A673 (cell line): Measurements from ENCODE around the gene LRRK1. TPM values are rescaled to one million over a fixed set of nuclear protein-coding genes. Genes with fewer than 3 reads are reported as not detected.

ENCODE experiments used
- BruUV-seq: library from RNA; stranded (reverse); fragments of 400-500 nt; replicated peaks from 2 replicates; lab custom pipeline; 2021; lab: Mats Ljungman, UMichigan
- CTCF ChIA-PET: fragments of 300-600 bp; sonication (Branson Sonifier 250); formaldehyde crosslinking; loops from one replicate; lab custom pipeline; 2022; ENCODE audit warnings: antibody characterized with exemption; lab: Charles Lee
- POLR2A ChIA-PET: fragments of 300-600 bp; sonication (Branson Sonifier 250); formaldehyde crosslinking; loops from one replicate; lab custom pipeline; 2022; ENCODE audit warnings: antibody characterized with exemption; ENCODE audit not compliant: low non-redundant PET; lab: Charles Lee
- DNase-seq: peaks from one replicate; pipeline ENCODE4 v3.0.0-alpha.2; 2015; ENCODE audit warnings: low spot score
- H3K27ac ChIP-seq: fragments of 200-600 bp; sonication (generic); 2 replicates; pipeline ENCODE4 v1.5.1; 2016; ENCODE audit warnings: mixed run types, low read depth, mild to moderate bottlenecking, mixed read lengths, antibody characterized with exemption, low read length; ENCODE audit not compliant: poor library complexity, severe bottlenecking
- H3K27me3 ChIP-seq: fragments of 200-600 bp; sonication (generic); replicated peaks from 2 replicates; pipeline ENCODE4 v1.6.1; 2017; ENCODE audit warnings: mixed run types, low read depth, mild to moderate bottlenecking, mixed read lengths, antibody characterized with exemption, low read length; ENCODE audit not compliant: insufficient read depth, poor library complexity
- H3K36me3 ChIP-seq: fragments of 200-600 bp; sonication (generic); 2 replicates; pipeline ENCODE4 v1.6.1; 2016; ENCODE audit warnings: mixed run types, mild to moderate bottlenecking, mixed read lengths, antibody characterized with exemption, low read length; ENCODE audit not compliant: insufficient read depth, poor library complexity, severe bottlenecking
- H3K4me1 ChIP-seq: fragments of 200-600 bp; sonication (generic); 2 replicates; pipeline ENCODE4 v1.6.1; 2017; ENCODE audit warnings: mixed run types, mild to moderate bottlenecking, mixed read lengths, antibody characterized with exemption, low read length; ENCODE audit not compliant: insufficient read depth, poor library complexity, severe bottlenecking
- H3K4me3 ChIP-seq: fragments of 200-600 bp; sonication (generic); 2 replicates; pipeline ENCODE4 v1.5.1; 2016; ENCODE audit warnings: low read depth, mixed run types, mild to moderate bottlenecking, mixed read lengths, low read length; ENCODE audit not compliant: poor library complexity, severe bottlenecking
- H3K9me3 ChIP-seq: fragments of 200-600 bp; sonication (generic); 2 replicates; pipeline ENCODE4 v1.6.1; 2016; ENCODE audit warnings: mixed run types, low read depth, mild to moderate bottlenecking, mixed read lengths, antibody characterized with exemption, low read length; ENCODE audit not compliant: poor library complexity, severe bottlenecking
- CTCF ChIP-seq: fragments of 300-800, 200-600 bp; sonication (generic); conservative IDR thresholded peaks from 2 replicates; pipeline ENCODE4 v1.5.1; 2017; ENCODE audit warnings: low read depth, mild to moderate bottlenecking, antibody characterized with exemption, low read length, moderate library complexity, mixed read lengths
- EZH2 ChIP-seq: fragments of 200-600 bp; sonication (generic); IDR thresholded peaks from 2 replicates; pipeline ENCODE4 v1.6.1; 2017; ENCODE audit warnings: borderline replicate concordance, low read depth, mild to moderate bottlenecking, mixed read lengths, antibody characterized with exemption, low read length; ENCODE audit not compliant: poor library complexity, severe bottlenecking
- intact Hi-C: fragments of 100-400 bp; cut with micrococcal nuclease; formaldehyde crosslinking; loops from one replicate; pipeline ENCODE4 v1.10.0; 2022; ENCODE audit not compliant: unreplicated experiment
- total RNA-seq: library from RNA; stranded (reverse); gene quantifications from 2 replicates; pipeline ENCODE4 v1.2.3, GENCODE V29; 2021

LRRK1 gene
- total RNA-seq, 1 experiment from 2014 or later = 7.7 TPM

DNA sequence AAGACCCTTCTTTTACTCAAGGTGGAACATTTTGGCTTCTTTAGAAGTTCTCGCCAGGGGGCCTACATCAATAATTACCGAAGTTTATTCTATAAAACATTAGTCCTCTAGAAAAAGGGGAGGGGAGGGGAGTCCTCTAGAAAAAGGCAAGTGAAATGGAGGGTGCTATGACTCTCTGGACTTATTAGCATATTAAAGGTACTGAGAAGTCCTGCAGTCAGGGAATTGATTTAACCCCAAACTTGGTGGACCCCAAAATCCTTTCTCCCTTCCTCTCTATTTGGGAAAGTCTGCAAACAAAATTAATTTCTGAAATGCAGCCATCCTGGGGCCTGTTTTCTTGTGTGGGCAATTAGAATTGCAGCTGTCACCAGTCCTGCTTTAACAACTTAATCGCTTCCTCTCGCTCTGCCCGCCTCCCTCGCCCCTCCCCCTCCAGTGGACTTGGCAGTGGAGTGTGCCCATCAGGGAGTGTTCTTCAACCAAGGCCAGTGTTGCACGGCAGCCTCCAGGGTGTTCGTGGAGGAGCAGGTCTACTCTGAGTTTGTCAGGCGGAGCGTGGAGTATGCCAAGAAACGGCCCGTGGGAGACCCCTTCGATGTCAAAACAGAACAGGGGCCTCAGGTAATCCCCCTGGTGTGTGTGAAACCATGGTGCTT is 18.9 kb upstream of the LRRK1 start:
- intact Hi-C loops = no loop called here
- peak overlapping the region; percentile 43 for H3K27ac ChIP-seq
- no peak for TF ChIP-seq CTCF
- TF ChIP-seq EZH2 = no peak
- no TSS peak for BruUV-seq
- no peaks in the 10 kb centered on the region for H3K36me3 ChIP-seq
- no peaks in the 10 kb centered on the region for H3K9me3 ChIP-seq
- H3K4me3 ChIP-seq = no peak overlapping the region
- no peaks in the 10 kb centered on the region for H3K27me3 ChIP-seq
- ChIA-PET POLR2A (no interaction called here), CTCF (no interaction called here)
- peaks cover 38% of the 10 kb centered on the region for H3K4me1 ChIP-seq
- DNase-seq = peak; percentile 69

DNA sequence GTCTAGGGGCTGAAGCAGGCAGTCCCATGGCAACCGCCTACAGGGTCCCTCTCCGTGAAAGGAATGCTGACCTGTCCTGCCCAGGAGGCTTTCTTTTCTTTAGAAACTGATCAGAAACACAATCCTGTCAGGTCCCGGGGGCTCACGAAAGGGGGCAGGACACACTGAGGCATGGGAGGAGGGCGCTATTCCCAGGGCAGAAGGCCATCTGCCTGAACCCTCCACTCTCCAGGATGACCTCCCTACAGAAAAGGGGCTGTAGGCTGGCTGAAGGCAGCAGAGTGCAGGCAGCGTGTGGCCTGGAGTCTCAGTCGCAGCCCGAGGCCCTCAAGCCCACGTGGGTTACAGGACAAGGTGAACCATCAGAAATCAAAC is 18.4 kb upstream of the LRRK1 start:
- DNase-seq = no peak
- peaks cover 38% of the 10 kb centered on the region for H3K4me1 ChIP-seq
- no peak for TF ChIP-seq EZH2
- no peak for TF ChIP-seq CTCF
- no peak overlapping the region for H3K4me3 ChIP-seq
- peak overlapping the region; percentile 43 for H3K27ac ChIP-seq
- no peaks in the 10 kb centered on the region for H3K27me3 ChIP-seq
- intact Hi-C loops = no loop called here
- H3K36me3 ChIP-seq = no peaks in the 10 kb centered on the region
- no peaks in the 10 kb centered on the region for H3K9me3 ChIP-seq
- POLR2A ChIA-PET = no interaction called here
- BruUV-seq = no TSS peak
- CTCF ChIA-PET = no interaction called here

DNA sequence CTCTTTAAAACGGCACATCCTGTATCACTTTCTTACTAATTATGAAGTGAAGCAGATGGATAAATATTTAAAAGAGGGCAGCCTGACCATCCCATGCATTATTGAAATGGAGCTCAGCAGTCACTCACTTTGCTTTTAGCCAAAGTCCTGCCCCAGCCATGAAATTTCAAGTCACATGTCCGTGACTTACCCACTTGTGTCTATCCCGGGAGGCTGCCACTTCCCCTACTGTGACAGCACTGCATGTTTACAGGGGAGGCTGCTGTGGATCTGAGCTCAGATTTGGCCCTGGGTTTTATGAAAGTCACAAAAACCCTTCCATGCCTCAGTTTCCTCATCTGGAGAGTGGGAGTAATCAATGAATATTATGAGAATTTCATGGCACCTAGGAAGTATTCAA is 17.9 kb upstream of the LRRK1 start:
- no peak for TF ChIP-seq CTCF
- no peak for TF ChIP-seq EZH2
- DNase-seq = no peak
- ChIA-PET CTCF (no interaction called here), POLR2A (no interaction called here)
- Histone ChIP-seq H3K27me3 (no peaks in the 10 kb centered on the region), H3K36me3 (no peaks in the 10 kb centered on the region), H3K4me1 (peaks cover 38% of the 10 kb centered on the region), H3K27ac (peak overlapping the region; percentile 83), H3K4me3 (no peak overlapping the region), H3K9me3 (no peaks in the 10 kb centered on the region)
- intact Hi-C loops = no loop called here
- BruUV-seq = no TSS peak
